ENCODE data around the gene FAM72D. TPM values are rescaled to one million over a fixed set of nuclear protein-coding genes. Genes with fewer than 3 reads are reported as not detected.
"Not testable (repeated sequence)": the region's sequence is repeated elsewhere in the genome, so short reads cannot be mapped to it uniquely, and the experiment has no call there.

FAM72D gene
- total RNA-seq, 4 donors from 2014 or later = 0.22 TPM; not detected in 3

- DNase-seq; intact Hi-C loops (cut with DNase I); H3K27ac ChIP-seq; H3K4me3 ChIP-seq (replicated peaks in 1 of 3); H3K27me3 ChIP-seq; H3K9me3 ChIP-seq; H3K36me3 ChIP-seq; H3K4me1 ChIP-seq: not testable (repeated sequence)
- no CpG with 5 or more reads among the region's 2 CpGs for WGBS, 2 donors
Observed at GRCh38 chr1:145103294-145103693, 7.5 kb downstream of the FAM72D start.

- intact Hi-C loops (cut with DNase I); H3K36me3 ChIP-seq; H3K4me1 ChIP-seq; H3K27me3 ChIP-seq; DNase-seq; H3K27ac ChIP-seq; H3K9me3 ChIP-seq; H3K4me3 ChIP-seq (replicated peaks in 1 of 3): not testable (repeated sequence)
- whole genome bisulfite sequencing, 2 donors = no CpG with 5 or more reads among the region's 3 CpGs
Observed at GRCh38 chr1:145111674-145112073, 15.9 kb downstream of the FAM72D start.

DNA sequence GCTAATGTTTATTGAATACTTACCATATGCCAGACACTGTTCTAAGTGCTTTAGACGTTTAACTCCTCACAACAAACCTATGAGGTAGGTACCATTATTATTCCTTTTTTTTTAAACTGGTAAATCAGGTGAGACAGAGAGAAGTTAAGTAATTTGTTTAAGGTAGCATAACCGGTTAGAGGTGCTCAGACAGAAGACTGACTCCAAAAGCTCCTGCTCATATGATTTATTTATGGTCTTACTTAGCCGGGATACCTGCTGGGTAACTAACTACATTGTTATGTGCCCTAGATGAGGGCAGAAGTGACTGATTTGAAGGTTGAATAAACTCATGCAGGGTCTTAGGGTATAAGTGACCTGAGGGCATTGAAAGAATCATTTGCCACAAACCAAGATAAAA, 16.9 kb downstream of the FAM72D start:
- not testable (repeated sequence) for H3K27me3 ChIP-seq; H3K4me3 ChIP-seq (replicated peaks in 1 of 3)
- no CpG with 5 or more reads among the region's 3 CpGs for WGBS, 2 donors

GRCh38 chr1:145114560-145115057, 18.8 kb downstream of the FAM72D start:
- DNase-seq; intact Hi-C loops (cut with DNase I); H3K4me1 ChIP-seq; H3K4me3 ChIP-seq (replicated peaks in 1 of 3); H3K27me3 ChIP-seq; H3K27ac ChIP-seq; H3K9me3 ChIP-seq; H3K36me3 ChIP-seq: not testable (repeated sequence)
- no CpG with 5 or more reads among the region's 1 CpG for WGBS, 2 donors

More for the DNA sequence above, 16.9 kb downstream of the FAM72D start:
- H3K27ac ChIP-seq; H3K9me3 ChIP-seq; DNase-seq; H3K4me1 ChIP-seq; H3K36me3 ChIP-seq; intact Hi-C loops (cut with DNase I): not testable (repeated sequence)

- intact Hi-C loops (cut with DNase I) = not testable (repeated sequence)
Observed at GRCh38 chr1:145115587-145116493, 20.1 kb downstream of the FAM72D start.

DNA sequence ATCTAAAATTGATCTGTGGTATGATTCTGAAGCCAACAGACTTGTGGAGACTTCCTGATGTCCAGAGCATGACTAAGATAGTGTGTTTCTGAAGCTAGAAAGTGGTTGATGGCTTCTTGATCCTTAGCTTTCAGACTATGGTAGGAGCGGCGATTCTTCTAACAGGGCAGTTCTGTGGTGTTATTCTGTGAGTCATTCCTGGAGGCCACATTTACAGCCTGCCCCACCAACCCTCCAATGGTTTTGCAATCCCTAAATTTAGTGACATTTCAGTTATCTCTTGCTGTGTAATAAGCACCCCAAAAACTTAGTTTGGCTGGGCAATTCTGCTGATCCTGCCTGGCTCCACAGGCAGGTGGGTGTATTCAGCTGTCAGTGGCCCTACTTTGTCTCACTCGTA, 24.1 kb downstream of the FAM72D start:
- intact Hi-C loops (cut with DNase I); H3K27me3 ChIP-seq; H3K27ac ChIP-seq; H3K4me1 ChIP-seq; H3K9me3 ChIP-seq; H3K4me3 ChIP-seq (replicated peaks in 1 of 3); DNase-seq; H3K36me3 ChIP-seq: not testable (repeated sequence)
- WGBS, 2 donors = no CpG with 5 or more reads among the region's 3 CpGs

More at GRCh38 chr1:145115587-145116493, 20.1 kb downstream of the FAM72D start:
- DNase-seq; H3K4me1 ChIP-seq; H3K27me3 ChIP-seq; H3K4me3 ChIP-seq (replicated peaks in 1 of 3); H3K9me3 ChIP-seq; H3K27ac ChIP-seq; H3K36me3 ChIP-seq: not testable (repeated sequence)
- WGBS, 2 donors = no CpG with 5 or more reads among the region's 6 CpGs

DNA sequence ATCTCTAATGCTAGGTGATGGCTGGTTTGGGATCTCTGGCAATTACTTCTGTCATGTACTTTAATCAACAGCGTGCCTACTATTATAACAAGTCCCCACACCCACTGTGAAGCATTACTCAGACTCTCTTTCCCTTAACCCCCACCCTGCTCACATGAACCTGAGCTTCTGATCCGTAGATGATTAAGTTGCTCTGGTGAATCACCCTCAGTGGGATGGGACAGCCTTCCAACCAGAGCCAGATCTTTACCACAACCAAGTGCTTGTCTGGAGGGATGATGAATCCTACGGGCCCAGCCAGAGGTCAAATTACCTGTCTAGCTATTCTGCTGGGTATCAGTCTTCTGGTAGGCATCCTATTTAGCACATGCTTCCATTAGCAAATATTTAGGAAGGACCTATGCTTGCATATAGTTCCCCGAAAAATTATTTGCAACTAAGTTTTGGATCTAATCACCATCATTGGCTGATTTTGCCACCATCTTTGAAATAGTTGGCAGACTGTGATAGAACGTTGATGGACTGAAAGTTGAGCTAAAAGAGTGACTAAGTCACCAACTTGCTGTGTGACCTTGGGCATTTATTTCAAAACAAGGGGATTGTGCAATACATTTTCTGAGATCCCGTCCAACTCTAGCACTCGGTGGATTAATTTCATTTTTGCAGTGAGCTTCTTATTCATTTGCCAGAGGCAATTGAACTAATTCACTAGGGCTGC, 26.7 kb downstream of the FAM72D start:
- DNase-seq; H3K27ac ChIP-seq; H3K36me3 ChIP-seq; H3K27me3 ChIP-seq; H3K9me3 ChIP-seq; intact Hi-C loops (cut with DNase I); H3K4me1 ChIP-seq; H3K4me3 ChIP-seq (replicated peaks in 1 of 3): not testable (repeated sequence)
- no CpG with 5 or more reads among the region's 7 CpGs for WGBS, 2 donors

DNA sequence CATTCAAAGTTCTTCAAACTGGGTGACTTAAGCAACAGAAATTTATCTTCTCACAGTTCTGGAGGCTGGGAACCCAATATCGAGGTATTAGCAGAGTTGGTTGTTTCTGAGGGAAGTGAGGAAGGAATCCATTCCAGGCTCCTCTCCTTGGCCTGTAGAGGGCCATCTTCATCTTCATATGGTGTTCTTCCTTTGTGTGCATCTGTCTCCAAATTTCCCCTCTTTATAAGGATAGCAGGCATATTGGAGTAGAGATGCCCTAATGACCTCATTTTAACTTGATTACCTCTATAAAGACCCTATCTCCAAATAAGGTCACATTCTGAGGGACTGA, 27.3 kb downstream of the FAM72D start:
- intact Hi-C loops (cut with DNase I); H3K27ac ChIP-seq: not testable (repeated sequence)
- no CpG with 5 or more reads among the region's 1 CpG for WGBS, 2 donors

GRCh38 chr1:145123992-145124641, 28.3 kb downstream of the FAM72D start:
- H3K9me3 ChIP-seq; H3K27ac ChIP-seq; H3K36me3 ChIP-seq; H3K4me1 ChIP-seq; intact Hi-C loops (cut with DNase I); H3K27me3 ChIP-seq; H3K4me3 ChIP-seq (replicated peaks in 1 of 3); DNase-seq: not testable (repeated sequence)
- no CpG with 5 or more reads among the region's 7 CpGs for WGBS, 2 donors

More for the DNA sequence above, 27.3 kb downstream of the FAM72D start:
- not testable (repeated sequence) for DNase-seq; H3K4me3 ChIP-seq (replicated peaks in 1 of 3); H3K27me3 ChIP-seq; H3K36me3 ChIP-seq; H3K9me3 ChIP-seq; H3K4me1 ChIP-seq

- H3K4me3 ChIP-seq (replicated peaks in 1 of 3); DNase-seq; H3K9me3 ChIP-seq; H3K27ac ChIP-seq; intact Hi-C loops (cut with DNase I); H3K4me1 ChIP-seq; H3K27me3 ChIP-seq; H3K36me3 ChIP-seq: not testable (repeated sequence)
- no CpG with 5 or more reads among the region's 1 CpG for WGBS, 2 donors
Observed at GRCh38 chr1:145125112-145125511, 29.3 kb downstream of the FAM72D start.

DNA sequence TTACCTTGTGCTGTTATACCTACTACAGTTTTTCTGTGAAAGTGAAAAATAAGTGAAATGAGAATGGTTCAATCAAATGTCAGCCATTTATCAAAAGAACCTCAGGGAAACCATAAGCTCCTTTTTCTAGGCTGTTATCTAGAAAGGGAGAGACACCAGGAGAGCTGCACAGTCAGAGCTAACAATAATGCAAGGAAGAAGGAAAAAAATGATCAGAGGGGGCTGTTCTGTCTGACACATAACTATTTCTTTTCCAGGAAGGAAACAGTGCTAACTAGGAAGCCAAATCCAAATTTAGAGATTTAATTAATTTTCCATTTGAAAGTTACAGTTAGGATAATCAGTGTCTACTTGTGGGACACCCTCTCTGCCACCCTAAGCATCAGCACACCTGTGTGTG, 31.4 kb downstream of the FAM72D start:
- H3K4me1 ChIP-seq; intact Hi-C loops (cut with DNase I); H3K4me3 ChIP-seq (replicated peaks in 1 of 3); H3K36me3 ChIP-seq; H3K27me3 ChIP-seq; H3K27ac ChIP-seq; DNase-seq; H3K9me3 ChIP-seq: not testable (repeated sequence)

DNA sequence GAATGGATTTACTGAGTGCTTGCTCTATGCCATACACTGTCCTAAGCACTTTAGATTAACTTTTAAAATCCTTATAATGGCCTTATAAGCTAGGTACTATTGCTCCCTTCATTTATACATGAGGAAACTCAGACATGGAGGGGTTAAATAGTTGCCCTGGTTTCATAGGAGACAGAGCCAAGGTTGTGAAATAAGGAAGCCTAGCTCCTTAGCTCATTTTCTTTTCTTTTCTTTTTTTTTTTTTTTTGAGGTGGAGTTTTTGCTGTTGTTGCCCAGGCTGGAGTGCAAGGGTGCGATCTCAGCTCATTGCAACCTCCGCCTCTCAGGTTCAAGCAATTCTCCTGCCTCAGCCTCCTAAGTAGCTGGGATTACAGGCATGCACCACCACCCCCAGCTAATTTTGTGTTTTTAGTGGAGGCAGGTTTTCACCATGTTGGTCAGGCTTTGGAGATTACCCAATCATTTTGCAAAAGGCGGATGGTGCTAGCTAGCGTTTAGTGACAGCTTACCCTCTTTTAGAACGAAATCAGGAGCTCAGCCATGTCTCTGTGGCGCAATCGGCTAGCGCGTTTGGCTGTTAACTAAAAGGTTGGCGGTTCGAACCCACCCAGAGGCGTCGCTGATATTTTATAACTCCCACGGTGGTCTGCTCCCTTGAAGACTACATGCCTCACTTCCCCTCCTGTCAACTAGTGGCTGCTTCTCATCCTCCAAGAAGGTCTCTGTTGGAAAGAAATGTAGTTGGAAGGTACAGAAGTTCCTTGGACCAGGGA, 33.1 kb downstream of the FAM72D start:
- H3K4me1 ChIP-seq; H3K27me3 ChIP-seq; DNase-seq; H3K4me3 ChIP-seq (replicated peaks in 1 of 3); H3K9me3 ChIP-seq; H3K36me3 ChIP-seq; H3K27ac ChIP-seq; intact Hi-C loops (cut with DNase I): not testable (repeated sequence)
- WGBS, 2 donors = 51 to 58% methylated on average over 14 of the region's 14 CpGs
